Measurements from ENCODE around the gene VPREB3. TPM values are rescaled to one million over a fixed set of nuclear protein-coding genes. Genes with fewer than 3 reads are reported as not detected.

Gene VPREB3
- total and polyA plus RNA-seq, 2 of the 8 experiments (the other 6 are each of a cell fraction or from before 2014, with no cell fraction given): 0.52 to 4.6 TPM

GRCh38 chr22:23716811-23717801, 37.1 kb downstream of the VPREB3 start:
- H3K23ac ChIP-seq (ENCODE audit: insufficient read length): no peak overlapping the region
- 0 out of 2 replicates have a peak overlapping the region, but pooled peaks have one; percentile 75 for H2BK12ac ChIP-seq (ENCODE audit: low read depth, low read length)
- H3K4ac ChIP-seq (replicated peaks; ENCODE audit: insufficient read length, low read depth, low read length): no peak overlapping the region
- peak overlapping the region; percentile 75 for H4K91ac ChIP-seq (replicated peaks; ENCODE audit: insufficient read length, low read length)
- peak overlapping the region; percentile 54 to 60 for H3K4me2 ChIP-seq (ENCODE audit: insufficient read depth in 1 of 2, low read depth in 2 of 2, low read length in 2 of 2)
- H3K56ac ChIP-seq (replicated peaks; ENCODE audit: insufficient read length, low read depth, low read length): peak overlapping the region; percentile 24
- peak overlapping the region; percentile 76 to 89 (median 83) for H3K4me3 ChIP-seq (ENCODE audit: extremely low read depth in 1 of 4, insufficient read depth in 2 of 4, low read depth in 3 of 4, low read length in 4 of 4)
- H3K18ac ChIP-seq (ENCODE audit: extremely low read depth, low read length): peak overlapping the region; percentile 87
- H3K79me2 ChIP-seq (ENCODE audit: control insufficient read depth in 1 of 2, insufficient read depth in 2 of 2, low read length in 2 of 2): peaks cover 0 to 6% of the 10 kb centered on the region in 2 experiments; a peak in 1 of 4 replicates
- no peaks in the 10 kb centered on the region for H3K23me2 ChIP-seq (ENCODE audit: low read depth, low read length)
- POLR2A ChIA-PET (ENCODE audit: partially characterized antibody): interaction anchor here (0.8 to 2.0 kb wide), 9 partner anchors 10 to 141 kb away, joined by 3 to 9 read pairs (median 3); partner anchors contain the start of genes SLC2A11, SMARCB1 and ZNF70
- H3K27me3 ChIP-seq (replicated peaks in 1 of 4; ENCODE audit: control insufficient read depth in 3 of 4, extremely low read depth in 1 of 4, insufficient read depth in 3 of 4, low read length in 3 of 4): no peaks in the 10 kb centered on the region; a peak in 1 of 7 replicates
- WGBS, 2 experiments (ENCODE audit: extremely low coverage in 1 of 2, insufficient coverage in 1 of 2, insufficient read length in 1 of 2, insufficient replicate concordance in 2 of 2, low coverage in 1 of 2, low lambda C conversion rate in 2 of 2, missing lambda C conversion rate in 1 of 2): 8% methylated on average over 61 of the region's 84 CpGs; no CpG with 5 or more reads in 1 of the 2 experiments
- H3K36me3 ChIP-seq (ENCODE audit: control insufficient read depth in 2 of 4, insufficient read depth in 4 of 4, low read length in 3 of 4): peaks cover 5 to 17% (median 8%) of the 10 kb centered on the region in 4 experiments; a peak in 6 of 8 replicates
- CTCF ChIA-PET (ENCODE audit: partially characterized antibody): interaction anchor here (1.2 to 2.5 kb wide), 4 partner anchors 11 to 133 kb away, joined by 3 to 7 read pairs (median 5); partner anchors contain the start of genes C22orf15 and VPREB3
- H2BK5ac ChIP-seq (ENCODE audit: low read depth, low read length): peak overlapping the region; percentile 86
- FAIRE-seq (no peak), DNase-seq (ENCODE audit: low read depth in 1 of 2, low spot score in 2 of 2) (peak; percentile 64 to 96)
- peak overlapping the region; percentile 57; the same call in 1 of the 2 replicates for H3K27ac ChIP-seq (ENCODE audit: low read depth, low read length)
- H2BK120ac ChIP-seq (replicated peaks; ENCODE audit: low read depth, low read length): peak overlapping the region; percentile 72
- peaks cover 12% of the 10 kb centered on the region for H3K79me1 ChIP-seq (ENCODE audit: low read depth, low read length)
- H2AK5ac ChIP-seq (ENCODE audit: low read depth, low read length): no peak overlapping the region
- peaks cover 0 to 5% of the 10 kb centered on the region in 2 experiments for H4K20me1 ChIP-seq (replicated peaks in 1 of 2; ENCODE audit: control insufficient read depth in 1 of 2, insufficient read depth in 2 of 2, low read length in 2 of 2)
- H2AFZ ChIP-seq (ENCODE audit: low read length): peak overlapping the region; percentile 100
- H4K5ac ChIP-seq (ENCODE audit: insufficient read length, low read depth, low read length): peak overlapping the region; percentile 53
- H3K4me1 ChIP-seq (replicated peaks in 1 of 4; ENCODE audit: control insufficient read depth in 3 of 4, insufficient read depth in 4 of 4, low read length in 3 of 4): peaks cover 0 to 5% (median 2%) of the 10 kb centered on the region in 4 experiments; a peak in 5 of 7 replicates
- H3K9ac ChIP-seq (replicated peaks in 1 of 4; ENCODE audit: extremely low read depth in 1 of 4, low read depth in 3 of 4, low read length in 3 of 4): peak overlapping the region; percentile 56 to 86 (median 71)
- H3K14ac ChIP-seq (ENCODE audit: insufficient read length): no peak overlapping the region
- no peak overlapping the region for H2BK20ac ChIP-seq (ENCODE audit: low read length)
- H4K8ac ChIP-seq (ENCODE audit: extremely low read depth, insufficient read depth, low read length): peak overlapping the region; percentile 91
- no peaks in the 10 kb centered on the region for H3K9me3 ChIP-seq (ENCODE audit: insufficient read depth in 2 of 2, low read depth in 1 of 2, low read length in 1 of 2)
- H2BK15ac ChIP-seq (ENCODE audit: low read length): peak overlapping the region; percentile 72; the same call in 1 of the 2 replicates
- TF ChIP-seq JUND (IDR thresholded peaks at IDR 0.05; ENCODE audit: low read length): no peak
- TF ChIP-seq, protein P1, sequence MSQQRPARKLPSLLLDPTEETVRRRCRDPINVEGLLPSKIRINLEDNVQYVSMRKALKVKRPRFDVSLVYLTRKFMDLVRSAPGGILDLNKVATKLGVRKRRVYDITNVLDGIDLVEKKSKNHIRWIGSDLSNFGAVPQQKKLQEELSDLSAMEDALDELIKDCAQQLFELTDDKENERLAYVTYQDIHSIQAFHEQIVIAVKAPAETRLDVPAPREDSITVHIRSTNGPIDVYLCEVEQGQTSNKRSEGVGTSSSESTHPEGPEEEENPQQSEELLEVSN (IDR thresholded peaks at IDR 0.05): peak; percentile 91
